Osteoblast (primary cell): ENCODE measurements around the gene COG5. TPM values are rescaled to one million over a fixed set of nuclear protein-coding genes. Genes with fewer than 3 reads are reported as not detected.
A peak's percentile ranks its signal among the peaks of the same experiment; 100 is the strongest.

Source experiments
- DNase-seq: peaks from one replicate; pipeline ENCODE4 v3.0.0; 2011; ENCODE audit warnings: low spot score, mixed read lengths; ENCODE audit not compliant: insufficient read length; ENCODE audit errors: missing footprints
- H2AFZ ChIP-seq: 2 replicates; pipeline ENCODE4 v1.6.0; 2011; ENCODE audit warnings: mild to moderate bottlenecking, low read length
- H3K27ac ChIP-seq: 2 replicates; pipeline ENCODE4 v1.5.1; 2011; ENCODE audit warnings: mild to moderate bottlenecking, low read depth, low read length, moderate library complexity
- H3K27me3 ChIP-seq: 2 replicates; pipeline ENCODE4 v1.6.0; 2012; ENCODE audit warnings: mild to moderate bottlenecking, control low read depth, inconsistent platforms, low read length, moderate library complexity; ENCODE audit not compliant: insufficient read depth
- H3K36me3 ChIP-seq: 2 replicates; pipeline ENCODE4 v1.5.1; 2011; ENCODE audit warnings: mild to moderate bottlenecking, low read length, control low read depth, moderate library complexity; ENCODE audit not compliant: insufficient read depth
- H3K4me1 ChIP-seq: 2 replicates; pipeline ENCODE4 v1.5.1; 2011; ENCODE audit warnings: mild to moderate bottlenecking, low read length, control low read depth, moderate library complexity; ENCODE audit not compliant: insufficient read depth
- H3K4me2 ChIP-seq: 2 replicates; pipeline ENCODE4 v1.6.0; 2011; ENCODE audit warnings: mild to moderate bottlenecking, low read length; ENCODE audit not compliant: insufficient read depth
- H3K4me3 ChIP-seq: fragments of 200-600 bp; sonication (generic); 3 replicates; pipeline ENCODE4 v1.5.1; 2012; ENCODE audit warnings: mild to moderate bottlenecking, low read length, inconsistent platforms; ENCODE audit not compliant: insufficient read depth
- H3K79me2 ChIP-seq: 2 replicates; pipeline ENCODE4 v1.6.0; 2012; ENCODE audit warnings: mild to moderate bottlenecking, low read length, control low read depth, inconsistent platforms; ENCODE audit not compliant: insufficient read depth
- H3K9me3 ChIP-seq: 2 replicates; pipeline ENCODE4 v1.5.1; 2011; ENCODE audit warnings: low read depth, low read length, control low read depth
- H4K20me1 ChIP-seq: 2 replicates; pipeline ENCODE4 v1.6.0; 2012; ENCODE audit warnings: mild to moderate bottlenecking, low read length, control low read depth; ENCODE audit not compliant: insufficient read depth
- CTCF ChIP-seq: IDR thresholded peaks from 2 replicates; pipeline ENCODE4 v1.5.1; 2011; ENCODE audit warnings: mild to moderate bottlenecking, low read depth, low read length, moderate library complexity; ENCODE audit errors: extremely low read depth
- total RNA-seq: library from RNA; depleted of rRNA; stranded (reverse); fragments of >200 nt; gene quantifications from 2 replicates; pipeline ENCODE4 v1.2.3, GENCODE V29; 2012

The COG5 gene
- total RNA-seq, 1 donor = 29.7 TPM

GRCh38 chr7:107427462-107427861 lies 136.3 kb downstream of the COG5 start:
- no peaks in the 10 kb centered on the region for H3K4me1 ChIP-seq
- no peak for TF ChIP-seq CTCF
- H4K20me1 ChIP-seq = peaks cover 2% of the 10 kb centered on the region
- no peaks in the 10 kb centered on the region for H3K27me3 ChIP-seq
- H2AFZ ChIP-seq = no peak overlapping the region
- no peaks in the 10 kb centered on the region for H3K9me3 ChIP-seq
- peak; percentile 11 for DNase-seq
- H3K4me3 ChIP-seq = no peak overlapping the region
- no peak overlapping the region for H3K4me2 ChIP-seq
- no peaks in the 10 kb centered on the region for H3K36me3 ChIP-seq
- H3K79me2 ChIP-seq = no peaks in the 10 kb centered on the region
- no peak overlapping the region for H3K27ac ChIP-seq

DNA sequence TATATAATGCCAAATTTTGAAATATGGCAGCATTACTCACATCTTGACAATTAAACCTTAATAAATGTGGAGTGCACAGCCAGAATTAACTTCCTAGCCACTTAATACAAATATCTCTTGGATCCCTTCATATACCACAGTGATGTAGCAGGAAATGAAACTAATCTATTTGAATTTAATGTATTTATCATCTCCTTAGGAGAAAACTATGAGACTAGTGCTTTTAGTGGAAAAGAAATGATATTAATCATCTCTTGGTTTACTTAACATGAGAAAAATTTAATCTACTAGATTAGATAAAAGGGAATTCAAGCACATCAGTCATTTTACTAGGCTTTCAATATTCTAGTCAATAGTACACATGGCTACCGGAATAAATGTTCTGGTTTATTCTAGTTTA lies 149.5 kb downstream of the COG5 start:
- Histone ChIP-seq H3K36me3 (no peaks in the 10 kb centered on the region), H3K4me1 (no peaks in the 10 kb centered on the region), H3K9me3 (no peaks in the 10 kb centered on the region), H3K27me3 (no peaks in the 10 kb centered on the region), H4K20me1 (no peaks in the 10 kb centered on the region), H2AFZ (no peak overlapping the region), H3K79me2 (no peaks in the 10 kb centered on the region), H3K27ac (no peak overlapping the region), H3K4me3 (no peak overlapping the region), H3K4me2 (no peak overlapping the region)
- no peak for DNase-seq
- TF ChIP-seq CTCF = no peak

DNA sequence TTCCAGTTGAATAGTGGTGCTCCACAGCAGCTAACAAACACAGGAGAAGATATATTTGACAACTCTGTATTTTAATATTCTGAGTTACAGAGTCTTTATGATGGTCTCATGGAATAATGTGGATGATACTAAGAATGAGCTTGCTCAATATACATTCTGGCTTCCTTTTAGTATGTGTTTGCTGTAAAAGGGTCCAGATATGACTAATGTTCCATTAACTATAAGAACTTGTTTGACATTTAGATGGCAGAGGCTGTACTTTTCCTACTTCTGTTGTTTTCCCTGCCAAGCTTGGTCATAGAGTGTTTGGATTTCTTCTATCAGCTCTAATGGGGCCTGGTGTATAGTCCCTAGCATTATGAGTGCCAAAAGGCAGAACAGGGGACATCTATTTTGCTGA lies 155.4 kb downstream of the COG5 start:
- no peak for DNase-seq
- no peak overlapping the region for H3K4me2 ChIP-seq
- H3K79me2 ChIP-seq = no peaks in the 10 kb centered on the region
- H2AFZ ChIP-seq = no peak overlapping the region
- TF ChIP-seq CTCF = no peak
- H4K20me1 ChIP-seq = no peaks in the 10 kb centered on the region
- no peaks in the 10 kb centered on the region for H3K36me3 ChIP-seq
- H3K27me3 ChIP-seq = no peaks in the 10 kb centered on the region
- no peak overlapping the region for H3K4me3 ChIP-seq
- no peaks in the 10 kb centered on the region for H3K4me1 ChIP-seq
- H3K9me3 ChIP-seq = no peaks in the 10 kb centered on the region
- H3K27ac ChIP-seq = no peak overlapping the region

DNA sequence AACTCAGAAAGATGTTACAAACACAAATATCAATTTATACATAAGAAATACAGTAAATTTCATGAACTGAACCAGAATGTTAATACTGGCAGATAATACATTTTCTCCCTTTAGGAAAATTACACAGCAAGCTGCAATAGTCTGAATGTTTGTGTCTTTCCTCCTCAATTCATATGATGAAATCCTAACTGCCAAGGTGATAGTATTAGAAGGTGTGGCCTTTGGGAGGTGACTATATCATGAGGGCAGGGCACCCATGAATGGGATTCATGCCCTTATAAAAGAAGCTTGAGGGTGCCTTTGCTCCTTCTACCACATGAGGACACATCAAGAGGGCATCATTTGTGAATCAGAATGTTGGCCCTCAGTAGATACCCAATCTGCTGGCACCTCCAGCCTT lies 158.2 kb downstream of the COG5 start:
- no peak for DNase-seq
- no peaks in the 10 kb centered on the region for H4K20me1 ChIP-seq
- H3K4me2 ChIP-seq = no peak overlapping the region
- no peak overlapping the region for H3K4me3 ChIP-seq
- H3K79me2 ChIP-seq = no peaks in the 10 kb centered on the region
- no peak overlapping the region for H2AFZ ChIP-seq
- no peaks in the 10 kb centered on the region for H3K9me3 ChIP-seq
- H3K27me3 ChIP-seq = no peaks in the 10 kb centered on the region
- no peak overlapping the region for H3K27ac ChIP-seq
- TF ChIP-seq CTCF = no peak
- H3K4me1 ChIP-seq = no peaks in the 10 kb centered on the region
- no peaks in the 10 kb centered on the region for H3K36me3 ChIP-seq
